Stimulated activated effector memory CD8-positive, alpha-beta T cell treated with anti-CD3 and anti-CD28 coated beads, Interleukin-12 subunit alpha, Interleukin-12 subunit beta, amount 100 ng/mL, for 72 hours (primary cell): ENCODE data around the gene ZNF709.
"Not testable (repeated sequence)": the region's sequence is repeated elsewhere in the genome, so short reads cannot be mapped to it uniquely, and the experiment has no call there.

ENCODE experiments used
- ATAC-seq: fragments of 150-1000 bp; cut with Tn5 transposase; 2 replicates; pipeline ENCODE4 v1.10.0; 2021
- DNase-seq, 2 donors: peaks; one replicate each; pipeline ENCODE4 v3.0.0; 2021 to 2022; ENCODE audit warnings: low spot score in 2 of 2
- H3K27ac Mint-ChIP-seq: one replicate; pipeline ENCODE4 v1.8.0; 2022; ENCODE audit warnings: mild to moderate bottlenecking, mixed read lengths
- H3K36me3 Mint-ChIP-seq: one replicate; pipeline ENCODE4 v1.8.0; 2022; ENCODE audit warnings: mild to moderate bottlenecking, mixed read lengths
- H3K4me1 Mint-ChIP-seq: one replicate; pipeline ENCODE4 v1.8.0; 2022; ENCODE audit warnings: mixed read lengths
- H3K4me3 Mint-ChIP-seq: one replicate; pipeline ENCODE4 v1.8.0; 2022; ENCODE audit warnings: mild to moderate bottlenecking, mixed read lengths
- H3K9me3 Mint-ChIP-seq: one replicate; pipeline ENCODE4 v1.8.0; 2022; ENCODE audit warnings: mixed read lengths

ZNF709 gene

DNA sequence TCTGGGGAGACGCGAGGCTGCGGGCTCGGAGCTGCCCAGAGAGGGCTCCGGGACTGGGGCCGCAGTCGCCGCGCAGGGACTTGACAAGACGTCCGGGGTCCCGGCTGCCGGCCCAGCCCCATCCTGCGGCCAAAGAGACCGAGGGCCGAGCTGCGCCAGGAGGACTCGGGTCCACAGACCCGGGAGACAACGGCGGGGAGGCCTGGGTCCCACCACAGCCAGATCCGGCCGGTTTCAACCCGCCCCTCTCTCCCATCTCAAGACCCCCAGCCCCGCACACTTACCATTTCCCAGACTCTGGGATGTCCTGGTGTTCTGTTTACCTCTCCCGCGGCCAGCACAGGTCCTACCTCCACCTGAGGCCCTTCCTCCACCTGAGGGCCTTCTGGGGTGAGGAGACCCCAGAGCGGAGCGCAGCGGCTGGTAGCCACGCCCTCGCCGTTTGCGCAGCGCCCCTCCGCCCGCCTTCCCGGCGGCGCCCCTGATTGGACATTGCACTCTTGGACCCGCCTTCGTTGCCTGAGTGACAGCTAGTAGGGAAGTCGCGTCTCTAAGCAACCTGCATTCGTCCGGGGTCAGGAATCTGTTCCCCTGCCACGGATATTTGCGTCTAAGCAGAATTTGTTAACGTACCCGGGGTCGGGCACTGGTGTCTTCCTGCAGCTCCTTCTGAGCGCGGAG, at the start of gene ZNF709:
ZNF709 (minus strand) TSS at position 446 of the 681 bp plus-strand sequence; CDS start at position 287, 159 bp downstream.
- ATAC-seq = peak; percentile 99
- peak within 1 kb of the TSS; percentile 91 for H3K27ac Mint-ChIP-seq

GRCh38 chr19:12527034-12527836, 42.6 kb upstream of the ZNF709 start:
- H3K9me3 Mint-ChIP-seq = peaks cover 45% of the 10 kb centered on the region
- DNase-seq (no peak), ATAC-seq (no peak)
- no peak overlapping the region for H3K4me3 Mint-ChIP-seq
- no peak overlapping the region for H3K27ac Mint-ChIP-seq
- peaks cover 78% of the 10 kb centered on the region for H3K36me3 Mint-ChIP-seq
- no peaks in the 10 kb centered on the region for H3K4me1 Mint-ChIP-seq

More for the DNA sequence above, at the start of gene ZNF709:
- Mint-ChIP-seq H3K4me1 (peaks cover 21% of the 10 kb centered on the region), H3K4me3 (peak within 1 kb of the TSS; percentile 88), H3K9me3 (no peaks in the 10 kb centered on the region), H3K36me3 (no peaks in the 10 kb centered on the region)
- DNase-seq = peak; percentile 85 to 96

DNA sequence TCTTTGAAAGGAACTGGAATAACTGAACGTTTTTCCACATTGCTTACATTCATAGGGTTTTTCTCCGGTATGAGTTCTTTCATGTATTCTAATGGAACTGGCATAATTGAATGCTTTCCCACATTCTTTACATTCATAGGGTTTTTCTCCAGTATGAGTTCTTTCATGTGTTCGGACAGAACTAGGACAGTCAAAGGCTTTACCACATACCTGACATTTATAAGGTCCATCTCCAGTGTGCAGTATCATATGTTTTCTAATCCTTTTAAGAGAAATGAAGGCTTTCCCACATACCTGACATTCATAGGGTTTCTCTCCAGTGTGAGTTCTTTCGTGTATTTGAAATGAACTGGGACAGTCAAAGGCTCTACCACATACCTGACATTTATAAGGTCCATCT, 41.9 kb upstream of the ZNF709 start:
- H3K4me3 Mint-ChIP-seq = no peak overlapping the region
- H3K36me3 Mint-ChIP-seq = peaks cover 72% of the 10 kb centered on the region
- DNase-seq (no peak), ATAC-seq (no peak)
- peaks cover 46% of the 10 kb centered on the region for H3K9me3 Mint-ChIP-seq
- H3K4me1 Mint-ChIP-seq = no peaks in the 10 kb centered on the region
- no peak overlapping the region for H3K27ac Mint-ChIP-seq

GRCh38 chr19:12521996-12522395, 37.4 kb upstream of the ZNF709 start:
- Mint-ChIP-seq H3K4me1 (no peaks in the 10 kb centered on the region), H3K36me3 (peaks cover 27% of the 10 kb centered on the region), H3K9me3 (peaks cover 46% of the 10 kb centered on the region), H3K4me3 (no peak overlapping the region), H3K27ac (no peak overlapping the region)
- ATAC-seq = no peak
- DNase-seq = no peak

DNA sequence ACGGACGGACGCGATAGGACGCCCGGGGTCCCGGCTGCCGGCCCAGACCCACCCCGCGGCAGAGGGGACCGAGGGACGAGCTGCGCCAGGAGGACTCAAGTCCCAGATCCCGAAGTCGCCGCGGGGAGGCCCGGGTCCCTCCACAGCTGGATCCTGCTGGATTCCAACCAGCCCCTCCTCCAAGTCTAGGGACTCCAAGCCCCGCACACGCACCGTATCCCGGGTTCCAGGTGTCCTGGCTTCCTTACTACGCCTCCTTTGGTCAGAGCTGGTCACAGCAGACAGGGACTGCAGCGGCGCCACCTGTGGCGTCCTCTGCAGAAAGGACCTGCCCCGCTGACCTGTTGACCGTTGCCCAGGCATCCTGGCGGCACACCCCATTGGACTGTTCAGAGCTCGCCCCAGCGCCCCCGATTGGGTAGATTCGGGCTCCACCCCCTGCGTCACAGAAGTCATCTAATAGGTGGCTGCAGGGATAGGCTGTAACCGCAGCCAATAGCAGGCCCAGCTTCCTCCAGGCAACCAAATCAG, 29.0 kb upstream of the ZNF709 start:
- H3K9me3 Mint-ChIP-seq = peaks cover 14% of the 10 kb centered on the region
- H3K4me3 Mint-ChIP-seq = no peak overlapping the region
- H3K27ac Mint-ChIP-seq = no peak overlapping the region
- no peaks in the 10 kb centered on the region for H3K4me1 Mint-ChIP-seq
- H3K36me3 Mint-ChIP-seq = no peaks in the 10 kb centered on the region
- ATAC-seq (no peak), DNase-seq (no peak)

- peaks cover 6% of the 10 kb centered on the region for H3K36me3 Mint-ChIP-seq
- no peak overlapping the region for H3K27ac Mint-ChIP-seq
- no peak for DNase-seq
- peaks cover 13% of the 10 kb centered on the region for H3K4me1 Mint-ChIP-seq
- H3K4me3 Mint-ChIP-seq = no peak overlapping the region
- ATAC-seq = no peak
- H3K9me3 Mint-ChIP-seq = peaks cover 4% of the 10 kb centered on the region
These were observed 12.4 kb upstream of the ZNF709 start for GRCh38 chr19:12497032-12497431.

GRCh38 chr19:12496480-12496879, 11.9 kb upstream of the ZNF709 start:
- Mint-ChIP-seq H3K4me1 (peaks cover 13% of the 10 kb centered on the region), H3K4me3 (peak overlapping the region; percentile 78), H3K27ac (peak overlapping the region; percentile 78), H3K9me3 (peaks cover 4% of the 10 kb centered on the region), H3K36me3 (peaks cover 6% of the 10 kb centered on the region)
- no peak for DNase-seq
- ATAC-seq = no peak

DNA sequence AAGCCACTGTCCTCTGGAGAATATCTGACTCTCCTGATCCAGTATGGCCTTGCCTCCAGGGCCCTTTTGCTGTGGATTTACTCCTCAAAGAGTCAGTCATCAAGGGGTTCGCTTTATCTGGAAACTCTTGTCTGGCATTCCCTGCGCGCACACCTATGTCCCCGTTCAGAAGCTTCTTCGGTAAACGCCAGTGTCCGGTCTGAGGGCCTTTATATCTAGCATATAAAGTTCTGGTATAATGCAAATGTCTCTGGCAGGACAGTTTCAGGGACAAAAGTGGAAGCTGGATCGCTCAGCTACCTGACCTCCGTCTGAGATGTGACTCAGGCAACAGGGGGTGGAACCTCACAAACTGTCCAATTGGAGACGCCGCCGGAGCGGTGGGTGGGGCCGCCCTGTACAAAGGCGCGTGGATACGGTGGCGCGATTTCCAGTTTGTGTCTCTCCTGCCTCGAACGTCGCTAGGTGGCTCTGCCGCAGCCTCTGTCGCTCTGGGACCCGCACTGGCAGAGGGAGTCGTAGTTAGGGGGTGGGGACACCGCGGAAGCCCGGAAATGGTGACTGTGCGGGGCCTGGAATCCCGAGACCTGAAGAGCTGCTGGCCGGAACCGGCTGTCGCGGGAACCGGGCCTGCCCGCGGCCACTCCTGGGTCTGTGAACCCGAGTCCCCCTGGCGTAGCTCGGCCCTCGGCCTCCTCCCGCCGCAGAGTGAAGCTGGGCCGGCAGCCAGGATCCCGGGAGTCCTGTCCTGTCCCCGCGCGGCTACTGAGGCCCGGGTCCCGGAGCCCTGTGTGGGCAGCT, 10.6 kb upstream of the ZNF709 start:
- peak; percentile 74 to 92 for DNase-seq
- H3K27ac Mint-ChIP-seq = peak overlapping the region; percentile 78
- H3K4me3 Mint-ChIP-seq = peak overlapping the region; percentile 78
- ATAC-seq = peak; percentile 100
- H3K9me3 Mint-ChIP-seq = peaks cover 4% of the 10 kb centered on the region
- peaks cover 6% of the 10 kb centered on the region for H3K36me3 Mint-ChIP-seq
- peaks cover 13% of the 10 kb centered on the region for H3K4me1 Mint-ChIP-seq

DNA sequence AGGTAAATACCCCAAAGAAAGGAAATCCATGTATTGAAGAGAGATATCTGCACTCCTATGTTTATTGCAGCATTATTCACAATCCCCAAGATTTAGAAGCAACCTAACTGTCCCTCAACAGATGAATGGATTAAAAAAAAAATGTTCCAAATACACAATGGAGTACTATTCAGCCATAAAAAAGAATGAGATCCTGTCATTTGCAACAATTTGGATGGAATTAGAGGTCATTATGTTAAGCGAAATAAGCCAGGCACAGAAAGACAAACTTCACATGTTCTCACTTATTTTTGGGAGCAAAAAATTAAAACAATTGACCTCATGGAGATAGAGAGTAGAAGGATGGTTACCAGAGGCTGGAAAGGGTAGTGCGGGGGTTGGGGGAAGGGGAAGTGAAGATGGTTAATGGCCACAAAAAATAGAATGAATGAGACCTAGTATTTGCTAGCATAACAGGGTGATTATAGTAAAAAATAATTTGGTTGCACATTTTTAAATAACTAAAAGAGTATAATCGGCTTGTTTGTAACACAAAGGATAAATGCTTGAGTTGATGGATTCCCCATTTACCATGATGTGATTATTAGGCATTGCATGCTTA, 9.7 kb upstream of the ZNF709 start:
- H3K27ac Mint-ChIP-seq = peak overlapping the region; percentile 78
- H3K4me3 Mint-ChIP-seq = peak overlapping the region; percentile 78
- ATAC-seq (no peak), DNase-seq (no peak)
- H3K4me1 Mint-ChIP-seq = peaks cover 13% of the 10 kb centered on the region
- peaks cover 6% of the 10 kb centered on the region for H3K36me3 Mint-ChIP-seq
- H3K9me3 Mint-ChIP-seq = peaks cover 4% of the 10 kb centered on the region

- H3K4me3 Mint-ChIP-seq, H3K9me3 Mint-ChIP-seq, H3K27ac Mint-ChIP-seq, DNase-seq, ATAC-seq, H3K36me3 Mint-ChIP-seq: not testable (repeated sequence)
- H3K4me1 Mint-ChIP-seq = peaks cover 21% of the 10 kb centered on the region
These were observed 1.7 kb upstream of the ZNF709 start for GRCh38 chr19:12486265-12486783.

- ATAC-seq = no peak
- no peaks in the 10 kb centered on the region for H3K36me3 Mint-ChIP-seq
- H3K4me3 Mint-ChIP-seq = peak overlapping the region; percentile 88
- H3K4me1 Mint-ChIP-seq = peaks cover 21% of the 10 kb centered on the region
- no peak for DNase-seq
- H3K9me3 Mint-ChIP-seq = no peaks in the 10 kb centered on the region
- no peak overlapping the region for H3K27ac Mint-ChIP-seq
These were observed 955 bp upstream of the ZNF709 start for GRCh38 chr19:12485571-12485970.

DNA sequence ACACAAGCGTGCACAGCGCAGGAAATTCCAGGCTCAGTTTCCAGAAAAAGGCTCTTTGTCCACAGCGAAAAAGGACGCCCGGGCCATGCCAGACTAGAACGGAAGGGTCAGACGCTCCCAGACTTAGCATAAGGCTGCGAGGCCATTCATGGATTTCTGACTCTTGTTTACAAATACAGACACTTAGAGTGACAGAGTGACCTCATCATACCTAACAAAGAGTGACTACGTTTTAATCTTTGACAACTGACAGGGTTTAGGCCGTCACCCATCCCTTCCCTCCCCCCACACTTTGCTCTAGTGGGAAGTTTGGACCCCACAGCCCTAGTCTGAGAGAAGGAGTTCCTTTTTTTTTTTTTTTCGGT, 418 bp upstream of the ZNF709 start:
- Mint-ChIP-seq H3K4me3 (peak overlapping the region; percentile 88), H3K4me1 (peaks cover 21% of the 10 kb centered on the region), H3K9me3 (no peaks in the 10 kb centered on the region), H3K27ac (peak overlapping the region; percentile 91), H3K36me3 (no peaks in the 10 kb centered on the region)
- DNase-seq (no peak), ATAC-seq (peak; percentile 46)

DNA sequence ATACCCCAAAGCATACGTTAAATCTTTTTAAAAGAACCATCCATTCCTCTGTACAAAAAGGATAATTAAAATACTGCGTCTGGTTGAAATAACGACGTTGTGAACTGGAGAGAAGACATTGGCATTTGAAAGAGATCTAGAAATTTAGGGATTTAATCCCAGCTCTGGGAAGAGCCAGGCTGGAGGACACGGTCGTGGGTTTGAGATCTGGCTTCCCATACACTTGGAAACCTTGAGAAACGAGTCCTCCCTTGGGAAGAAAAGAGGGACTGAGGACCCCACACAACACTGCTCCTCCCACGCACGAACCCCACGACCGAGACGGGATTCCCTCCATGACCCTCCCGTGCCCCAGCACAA, 625 bp downstream of the ZNF709 start:
- ATAC-seq (no peak), DNase-seq (no peak)
- Mint-ChIP-seq H3K4me3 (peak overlapping the region; percentile 88), H3K27ac (peak overlapping the region; percentile 91), H3K9me3 (no peaks in the 10 kb centered on the region), H3K4me1 (peaks cover 21% of the 10 kb centered on the region), H3K36me3 (no peaks in the 10 kb centered on the region)

DNA sequence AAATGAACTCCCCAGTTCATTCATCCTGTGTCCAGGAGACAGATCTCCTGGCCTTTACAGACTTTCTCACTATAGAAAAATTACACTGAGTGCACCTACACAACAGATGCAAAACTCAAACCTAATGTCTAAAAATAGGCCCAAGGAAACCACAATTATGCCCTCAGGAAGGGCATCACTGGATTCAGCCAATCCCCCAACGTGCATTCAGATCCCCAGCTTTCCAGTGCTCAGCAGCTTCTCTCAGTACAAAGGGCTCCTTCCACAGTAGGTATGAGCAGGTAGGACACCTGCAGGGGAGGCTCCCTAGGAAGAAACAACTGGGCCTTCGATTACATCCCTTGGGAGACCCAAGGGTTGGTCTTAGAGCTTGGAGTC, 2.1 kb downstream of the ZNF709 start:
- H3K27ac Mint-ChIP-seq = peak overlapping the region; percentile 26
- H3K36me3 Mint-ChIP-seq = no peaks in the 10 kb centered on the region
- DNase-seq (no peak), ATAC-seq (no peak)
- H3K4me3 Mint-ChIP-seq = peak overlapping the region; percentile 7
- H3K9me3 Mint-ChIP-seq = no peaks in the 10 kb centered on the region
- peaks cover 33% of the 10 kb centered on the region for H3K4me1 Mint-ChIP-seq
